ENCODE measurements around the gene HRH3. TPM values are rescaled to one million over a fixed set of nuclear protein-coding genes. Genes with fewer than 3 reads are reported as not detected.

The HRH3 gene
- total RNA-seq, 1 donor from 2014 or later = not detected

- H3K4me3 ChIP-seq (ENCODE audit: low read depth, low read length) = no peak overlapping the region
- TF ChIP-seq CTCF (conservative IDR thresholded peaks at IDR 0.05; ENCODE audit: low read depth, low read length) = no peak
- no peak for DNase-seq (ENCODE audit: low read depth)
Measured at GRCh38 chr20:62227977-62228958, 8.2 kb upstream of the HRH3 start.

- TF ChIP-seq CTCF (conservative IDR thresholded peaks at IDR 0.05; ENCODE audit: low read depth, low read length) = no peak
Measured at GRCh38 chr20:62227591-62227976, 7.5 kb upstream of the HRH3 start.

DNA sequence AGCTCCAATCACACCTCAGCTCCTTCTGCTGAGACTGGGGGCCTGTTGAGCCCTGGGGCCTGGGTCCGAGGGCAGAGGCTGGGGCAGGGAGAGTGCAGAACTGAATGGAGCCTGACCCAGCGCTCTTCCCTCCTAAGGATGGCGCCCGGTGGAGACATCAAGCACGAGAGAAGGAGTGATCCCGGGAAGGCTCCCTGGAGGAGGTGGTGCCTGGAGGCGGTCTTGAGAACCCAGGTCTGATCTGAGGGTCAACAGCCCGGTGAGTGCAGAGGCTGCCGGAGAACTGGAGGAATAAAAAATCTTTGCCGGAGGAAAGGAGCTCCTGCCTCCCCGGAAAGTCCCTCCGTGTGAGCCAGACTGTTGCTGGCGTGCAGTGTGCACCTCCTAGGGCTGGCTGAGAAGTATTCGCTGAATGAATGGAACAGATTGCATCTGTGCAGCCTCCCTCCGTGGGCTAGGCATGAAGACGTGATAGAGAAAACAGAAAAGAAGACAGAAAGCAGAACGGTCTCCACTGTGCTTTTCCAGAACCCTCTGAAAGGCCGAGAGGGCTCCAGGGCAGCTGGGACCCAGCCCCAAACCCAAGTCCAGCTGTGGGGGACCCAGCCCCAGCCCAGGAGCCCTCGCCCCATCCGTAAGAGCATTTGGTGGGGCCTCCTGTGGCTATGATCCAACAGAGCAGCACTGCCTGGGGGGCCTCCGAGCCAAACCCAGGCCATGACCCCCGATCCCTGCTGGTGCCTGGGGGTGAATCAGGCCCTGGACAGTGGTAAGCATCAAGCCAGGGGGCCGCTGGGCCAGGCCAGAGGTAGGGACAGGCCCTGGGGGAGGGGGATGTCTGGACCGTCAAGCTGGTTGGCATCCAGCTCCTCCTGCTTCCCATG is 6.9 kb upstream of the HRH3 start:
- DNase-seq (ENCODE audit: low read depth) = no peak
- H3K4me3 ChIP-seq (ENCODE audit: low read depth, low read length) = no peak overlapping the region

More at GRCh38 chr20:62227591-62227976, 7.5 kb upstream of the HRH3 start:
- no peak for DNase-seq (ENCODE audit: low read depth)
- H3K4me3 ChIP-seq (ENCODE audit: low read depth, low read length) = no peak overlapping the region

DNA sequence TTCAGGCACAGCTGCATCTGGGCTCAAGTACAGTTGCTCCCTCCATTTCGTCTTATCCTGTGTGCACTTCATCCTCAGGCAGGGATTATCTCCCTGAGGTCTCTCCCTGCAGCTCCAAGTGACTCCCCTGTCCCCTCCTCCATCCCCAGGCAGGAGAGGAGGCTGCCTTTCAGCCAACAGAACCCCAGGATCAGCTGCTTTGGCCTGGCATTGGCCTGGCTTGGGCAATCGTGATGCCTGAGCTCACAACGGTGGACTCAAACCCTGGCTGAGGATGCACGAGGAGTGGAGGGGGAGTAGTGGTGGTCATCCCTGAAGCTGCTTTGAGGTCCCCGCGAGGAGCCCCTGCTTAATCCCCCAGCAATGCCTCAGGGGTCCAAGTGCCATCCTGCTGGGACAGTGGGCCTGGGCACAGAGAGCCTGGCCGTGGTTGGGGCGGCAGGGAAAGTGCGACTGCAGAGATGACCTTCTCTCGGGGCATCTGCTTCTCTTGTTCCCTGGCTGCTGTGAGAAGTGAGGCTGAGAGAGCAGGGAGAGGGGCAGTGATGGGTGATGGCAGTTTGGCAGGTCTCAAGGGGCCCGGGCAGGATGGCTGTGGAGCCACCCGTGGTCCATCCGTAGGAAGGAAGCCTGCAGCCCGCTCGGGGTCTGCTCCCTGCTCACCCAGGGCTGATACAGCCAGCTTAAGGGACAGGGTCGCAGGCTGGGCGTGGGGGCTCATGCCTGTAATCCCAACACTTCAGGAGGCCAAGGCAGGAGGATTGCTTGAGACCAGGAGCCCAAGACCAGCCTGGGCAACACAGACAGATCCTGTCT is 6.0 kb upstream of the HRH3 start:
- DNase-seq (ENCODE audit: low read depth) = no peak
- no peak for TF ChIP-seq CTCF (conservative IDR thresholded peaks at IDR 0.05; ENCODE audit: low read depth, low read length)
- no peak overlapping the region for H3K4me3 ChIP-seq (ENCODE audit: low read depth, low read length)

More for the DNA sequence above, 6.9 kb upstream of the HRH3 start:
- TF ChIP-seq CTCF (conservative IDR thresholded peaks at IDR 0.05; ENCODE audit: low read depth, low read length) = no peak

- TF ChIP-seq CTCF (conservative IDR thresholded peaks at IDR 0.05; ENCODE audit: low read depth, low read length) = no peak
- H3K4me3 ChIP-seq (ENCODE audit: low read depth, low read length) = no peak overlapping the region
- DNase-seq (ENCODE audit: low read depth) = no peak
Measured at GRCh38 chr20:62225026-62225425, 4.9 kb upstream of the HRH3 start.

- DNase-seq (ENCODE audit: low read depth) = no peak
- no peak overlapping the region for H3K4me3 ChIP-seq (ENCODE audit: low read depth, low read length)
- no peak for TF ChIP-seq CTCF (conservative IDR thresholded peaks at IDR 0.05; ENCODE audit: low read depth, low read length)
Measured at GRCh38 chr20:62224113-62224855, 4.2 kb upstream of the HRH3 start.

Measured in epithelial cell of proximal tubule (primary cell).